ENCODE data around the gene ARF3.

ARF3 gene

DNA sequence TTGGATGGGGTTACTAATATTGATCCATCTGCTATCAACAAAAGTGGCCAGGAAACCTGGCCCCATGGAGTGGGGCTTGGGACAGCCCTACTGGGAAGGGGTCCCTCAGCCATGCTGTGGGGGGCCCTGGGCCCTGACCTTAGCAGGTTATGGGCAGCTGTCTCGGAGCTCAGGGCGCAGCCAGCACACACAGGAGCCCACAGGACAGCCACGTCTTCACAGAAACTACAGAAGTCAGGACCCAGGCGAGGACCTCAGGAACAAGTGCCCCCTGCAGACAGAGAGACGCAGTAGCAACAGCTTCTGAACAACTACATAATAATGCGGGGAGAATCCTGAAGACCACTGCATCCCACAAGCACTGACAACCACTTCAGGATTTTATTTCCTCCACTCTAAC is 20.1 kb downstream of the ARF3 start:
- TF ChIP-seq L3MBTL2 (conservative IDR thresholded peaks at IDR 0.05) (no peak), HDGF (IDR thresholded peaks at IDR 0.05; ENCODE audit: borderline replicate concordance) (no peak), FOXA1 (IDR thresholded peaks at IDR 0.05) (no peak), BHLHE40 (IDR thresholded peaks at IDR 0.05; ENCODE audit: borderline replicate concordance) (no peak), FOXM1 (IDR thresholded peaks at IDR 0.05; ENCODE audit: borderline replicate concordance) (no peak), FOXK2 (IDR thresholded peaks at IDR 0.05) (no peak), ARNT (IDR thresholded peaks at IDR 0.05) (no peak), SUZ12 (IDR thresholded peaks at IDR 0.05) (no peak), ELF4 (IDR thresholded peaks at IDR 0.05) (no peak), ZNF384 (IDR thresholded peaks at IDR 0.05) (no peak), NFRKB (IDR thresholded peaks at IDR 0.05) (no peak), SP1 (IDR thresholded peaks at IDR 0.05) (no peak), CTBP1 (IDR thresholded peaks at IDR 0.05; ENCODE audit: borderline replicate concordance) (no peak), TARDBP (IDR thresholded peaks at IDR 0.05) (no peak), LEF1 (IDR thresholded peaks at IDR 0.05; ENCODE audit: borderline replicate concordance) (no peak)
- TF ChIP-seq, protein P1, sequence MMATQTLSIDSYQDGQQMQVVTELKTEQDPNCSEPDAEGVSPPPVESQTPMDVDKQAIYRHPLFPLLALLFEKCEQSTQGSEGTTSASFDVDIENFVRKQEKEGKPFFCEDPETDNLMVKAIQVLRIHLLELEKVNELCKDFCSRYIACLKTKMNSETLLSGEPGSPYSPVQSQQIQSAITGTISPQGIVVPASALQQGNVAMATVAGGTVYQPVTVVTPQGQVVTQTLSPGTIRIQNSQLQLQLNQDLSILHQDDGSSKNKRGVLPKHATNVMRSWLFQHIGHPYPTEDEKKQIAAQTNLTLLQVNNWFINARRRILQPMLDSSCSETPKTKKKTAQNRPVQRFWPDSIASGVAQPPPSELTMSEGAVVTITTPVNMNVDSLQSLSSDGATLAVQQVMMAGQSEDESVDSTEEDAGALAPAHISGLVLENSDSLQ (IDR thresholded peaks at IDR 0.05): no peak
- peak; percentile 48 for DNase-seq (ENCODE audit: extremely low spot score)
- ChIA-PET POLR2A (interaction anchor here (0.7 to 1.4 kb wide), 2 partner anchors 20 to 85 kb away, joined by 3 read pairs; partner anchors contain the start of genes ARF3 and DDX23), CTCF (interaction anchor here (0.6 to 4.3 kb wide), 10 partner anchors 10 to 107 kb away, joined by 3 to 16 read pairs (median 4); partner anchors contain the start of gene ARF3)

DNA sequence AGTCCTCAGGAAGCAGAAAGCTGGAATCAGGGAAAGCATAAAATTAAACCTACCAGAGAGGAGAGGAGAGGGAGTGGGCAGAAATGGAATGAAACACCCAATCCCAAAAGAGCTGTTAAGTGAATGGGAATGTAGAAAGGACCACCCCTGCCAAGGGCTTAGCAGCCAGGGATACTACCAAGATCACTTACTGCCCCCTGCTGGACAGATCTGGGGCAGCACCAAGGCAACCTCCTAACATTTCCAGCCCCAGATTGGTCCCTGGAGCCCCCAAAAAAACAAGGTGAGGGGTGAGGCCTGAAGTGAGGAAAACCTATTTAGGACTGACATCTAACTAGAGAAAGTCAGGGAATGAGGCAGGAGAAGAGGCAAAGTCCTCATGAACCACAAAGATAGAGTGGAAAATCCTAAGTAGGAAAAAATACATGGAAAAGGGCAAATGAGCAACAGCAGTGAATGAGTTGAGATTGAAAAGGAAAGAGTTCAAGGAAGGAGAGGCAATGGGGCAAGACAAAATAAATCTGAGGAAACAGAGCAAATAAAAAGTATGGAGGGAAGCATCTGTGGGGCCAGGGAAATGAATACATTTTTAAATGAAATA is 20.8 kb downstream of the ARF3 start:
- TF ChIP-seq ELF4 (IDR thresholded peaks at IDR 0.05) (no peak), TARDBP (IDR thresholded peaks at IDR 0.05) (no peak), FOXA1 (IDR thresholded peaks at IDR 0.05) (no peak), FOXM1 (IDR thresholded peaks at IDR 0.05; ENCODE audit: borderline replicate concordance) (no peak), HDGF (IDR thresholded peaks at IDR 0.05; ENCODE audit: borderline replicate concordance) (no peak), BHLHE40 (IDR thresholded peaks at IDR 0.05; ENCODE audit: borderline replicate concordance) (no peak), SUZ12 (IDR thresholded peaks at IDR 0.05) (no peak), L3MBTL2 (conservative IDR thresholded peaks at IDR 0.05) (no peak), FOXK2 (IDR thresholded peaks at IDR 0.05) (no peak), LEF1 (IDR thresholded peaks at IDR 0.05; ENCODE audit: borderline replicate concordance) (no peak), SP1 (IDR thresholded peaks at IDR 0.05) (no peak), ZNF384 (IDR thresholded peaks at IDR 0.05) (no peak), ARNT (IDR thresholded peaks at IDR 0.05) (no peak)
- POLR2A ChIA-PET: interaction anchor here (0.7 to 1.4 kb wide), 2 partner anchors 21 to 84 kb away, joined by 3 read pairs; partner anchors contain the start of genes ARF3 and DDX23
- DNase-seq (ENCODE audit: extremely low spot score): peak; percentile 90
- CTCF ChIA-PET: interaction anchor here (0.6 to 4.3 kb wide), 12 partner anchors 9 to 84 kb away, joined by 3 to 16 read pairs (median 4); partner anchors contain the start of genes ARF3, FKBP11 and RND1

DNA sequence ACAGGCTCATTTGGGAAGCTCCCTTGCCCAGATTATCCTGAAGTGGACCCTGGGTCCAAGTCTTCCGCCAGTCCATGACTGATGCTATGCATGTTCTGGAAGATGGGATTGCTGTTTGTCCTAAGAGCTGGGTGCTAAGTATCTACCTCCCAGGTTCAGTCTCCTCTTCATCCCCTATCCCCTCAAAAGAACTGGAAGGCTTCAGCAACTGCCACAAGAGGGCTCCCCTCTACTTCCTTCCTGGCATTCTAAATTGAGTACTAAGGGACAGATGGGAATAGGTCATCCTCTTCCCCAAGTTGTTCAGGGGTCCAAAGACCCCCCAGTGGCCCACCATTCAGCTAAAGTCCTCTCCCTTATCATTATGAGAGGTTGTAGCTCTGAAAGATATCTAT is 23.0 kb downstream of the ARF3 start:
- TF ChIP-seq FOXM1 (IDR thresholded peaks at IDR 0.05; ENCODE audit: borderline replicate concordance) (no peak), ELF4 (IDR thresholded peaks at IDR 0.05) (no peak), CTBP1 (IDR thresholded peaks at IDR 0.05; ENCODE audit: borderline replicate concordance) (no peak), L3MBTL2 (conservative IDR thresholded peaks at IDR 0.05) (no peak)
- no peak for DNase-seq (ENCODE audit: extremely low spot score)
- ChIA-PET CTCF (interaction anchor here (1.8 to 4.3 kb wide), 2 partner anchors 54 to 81 kb away, joined by 10 to 16 read pairs; no protein-coding TSS in a partner anchor), POLR2A (no interaction called here)

DNA sequence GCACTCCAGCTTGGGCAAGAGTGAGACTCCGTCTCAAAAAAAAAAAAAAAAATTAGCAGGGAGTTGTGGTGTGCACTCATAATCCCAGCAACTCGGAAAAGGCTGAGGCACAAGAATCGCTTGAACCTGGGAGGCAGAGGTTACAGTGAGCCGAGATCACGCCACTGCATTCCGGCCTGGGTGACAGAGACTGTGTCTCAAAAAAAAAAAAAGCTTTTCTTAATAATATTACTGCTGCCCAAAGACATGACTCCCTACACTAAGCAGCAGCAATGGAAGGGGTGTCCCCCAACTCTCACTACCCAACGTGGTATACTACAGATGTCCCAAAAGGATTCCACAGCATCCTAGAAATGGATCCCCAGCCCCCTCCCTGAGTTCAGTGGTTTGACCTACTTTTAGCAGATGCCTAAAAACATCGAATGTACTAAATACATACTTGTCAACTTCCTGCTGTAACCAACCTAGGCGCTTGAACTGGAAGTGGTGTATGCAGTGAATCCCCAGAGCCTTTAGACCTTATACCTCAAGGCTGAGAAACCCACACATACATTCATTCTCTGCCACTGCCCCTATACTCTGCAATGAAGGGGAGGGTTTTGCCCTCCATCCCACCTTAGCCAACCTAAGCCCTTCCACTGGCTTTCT is 23.5 kb downstream of the ARF3 start:
- no peak for DNase-seq (ENCODE audit: extremely low spot score)
- ChIA-PET CTCF (interaction anchor here (0.8 to 4.3 kb wide), 3 partner anchors 24 to 81 kb away, joined by 3 to 16 read pairs (median 10); partner anchors contain the start of gene ARF3), POLR2A (no interaction called here)
- TF ChIP-seq ZNF384 (IDR thresholded peaks at IDR 0.05): no peak
- no peak for TF ChIP-seq ARNT (IDR thresholded peaks at IDR 0.05)
- no peak for TF ChIP-seq BHLHE40 (IDR thresholded peaks at IDR 0.05; ENCODE audit: borderline replicate concordance)
- no peak for TF ChIP-seq HDGF (IDR thresholded peaks at IDR 0.05; ENCODE audit: borderline replicate concordance)
- no peak for TF ChIP-seq FOXM1 (IDR thresholded peaks at IDR 0.05; ENCODE audit: borderline replicate concordance)
- TF ChIP-seq NFRKB (IDR thresholded peaks at IDR 0.05): no peak
- TF ChIP-seq, protein P1 (IDR thresholded peaks at IDR 0.05): no peak
- no peak for TF ChIP-seq ELF4 (IDR thresholded peaks at IDR 0.05)
- no peak for TF ChIP-seq L3MBTL2 (conservative IDR thresholded peaks at IDR 0.05)
- no peak for TF ChIP-seq CTBP1 (IDR thresholded peaks at IDR 0.05; ENCODE audit: borderline replicate concordance)
- TF ChIP-seq SP1 (IDR thresholded peaks at IDR 0.05): no peak
- TF ChIP-seq TARDBP (IDR thresholded peaks at IDR 0.05): no peak

DNA sequence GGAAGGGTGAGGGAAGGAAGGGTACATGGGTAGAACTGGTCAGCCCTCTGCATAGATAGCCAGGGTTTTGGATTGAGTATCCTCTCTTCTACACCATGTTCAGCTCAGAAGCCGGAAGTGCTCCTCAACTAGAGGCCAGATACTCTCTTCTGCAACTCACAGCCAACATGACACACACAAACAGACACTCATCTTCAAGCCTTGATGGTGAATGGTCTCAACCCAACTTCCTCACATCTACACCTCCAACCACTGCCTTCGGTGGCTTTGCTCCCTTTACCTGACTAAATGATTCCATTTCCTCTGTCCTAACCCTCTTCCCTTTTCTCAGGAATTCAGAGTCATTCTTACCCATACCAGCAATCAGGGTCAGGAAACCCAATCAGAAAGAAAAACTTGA is 24.4 kb downstream of the ARF3 start:
- ChIA-PET CTCF (interaction anchor here (0.8 kb wide), 1 partner anchor 25 kb away, joined by 3 read pairs; the partner anchor contains the start of gene ARF3), POLR2A (no interaction called here)
- DNase-seq (ENCODE audit: extremely low spot score): no peak
- no peak for TF ChIP-seq FOXA1 (IDR thresholded peaks at IDR 0.05)

DNA sequence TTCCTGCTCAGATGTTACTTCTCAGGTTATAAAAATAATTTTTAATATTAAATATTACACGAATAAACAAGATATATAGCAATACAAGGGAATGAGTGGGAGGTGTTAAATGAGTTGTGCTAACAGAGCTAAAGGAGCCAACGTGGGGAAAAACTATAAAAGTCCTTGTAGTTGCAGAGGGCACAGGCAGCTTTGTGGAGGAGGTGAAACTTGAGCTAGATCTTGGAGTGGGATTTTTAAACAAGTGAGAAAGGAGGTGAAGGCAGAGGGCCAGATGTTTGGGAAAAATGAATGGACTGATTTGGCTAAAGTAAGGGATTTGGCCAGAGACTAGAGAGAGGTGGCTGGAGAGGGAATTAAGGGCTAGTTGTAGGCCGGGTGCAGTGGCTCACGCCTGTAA is 26.8 kb downstream of the ARF3 start:
- POLR2A ChIA-PET: interaction anchor here (1.7 kb wide), 1 partner anchor 27 kb away, joined by 4 read pairs; the partner anchor contains the start of gene ARF3
- CTCF ChIA-PET: interaction anchor here (1.7 kb wide), 1 partner anchor 78 kb away, joined by 5 read pairs; no protein-coding TSS in a partner anchor
- no peak for TF ChIP-seq BHLHE40 (IDR thresholded peaks at IDR 0.05; ENCODE audit: borderline replicate concordance)
- TF ChIP-seq, protein P1 (IDR thresholded peaks at IDR 0.05): no peak
- no peak for DNase-seq (ENCODE audit: extremely low spot score)

Data from HEK293T (cell line).